GM18505 (cell line): ENCODE results near the gene TACSTD2.

Experiments
- ATAC-seq: cut with Tn5 transposase; IDR thresholded peaks from one replicate; pipeline ENCODE4 v1.9.1; 2021; ENCODE audit not compliant: unreplicated experiment
- POLR2A ChIP-seq: IDR thresholded peaks from 4 replicates; pipeline ENCODE4 v1.6.1; 2011; ENCODE audit warnings: borderline replicate concordance; ENCODE audit not compliant: insufficient read depth, insufficient read length; ENCODE audit errors: extremely low read depth

The TACSTD2 gene

GRCh38 chr1:58529284-58529683, 47.8 kb downstream of the TACSTD2 start:
- no peak for ATAC-seq
- no peak for TF ChIP-seq POLR2A

GRCh38 chr1:58528518-58528917, 48.5 kb downstream of the TACSTD2 start:
- TF ChIP-seq POLR2A: no peak
- ATAC-seq: no peak
